GM12878 (cell line): ENCODE data around the gene ACE. TPM values are rescaled to one million over a fixed set of nuclear protein-coding genes. Genes with fewer than 3 reads are reported as not detected.
A peak's percentile ranks its signal among the peaks of the same experiment; 100 is the strongest.

Source experiments
- ATAC-seq: fragments of 200-7000 bp; cut with Tn5 transposase; 3 replicates; pipeline ENCODE4 v1.9.1; 2020; ENCODE audit warnings: mild to moderate bottlenecking, moderate library complexity
- BruUV-seq: library from RNA; stranded (reverse); fragments of 400-500 nt; replicated peaks from 2 replicates; lab custom pipeline; 2021; lab: Mats Ljungman, UMichigan
- CTCF ChIA-PET: fragments of 300-600 bp; sonication (Branson Sonifier 250); formaldehyde crosslinking; extraction: SDS; loops from one replicate; lab custom pipeline; 2021; ENCODE audit warnings: inconsistent platforms; lab: Yijun Ruan, JAX
- POLR2A ChIA-PET: fragments of 350-600 bp; formaldehyde crosslinking; extraction: SDS; loops from one replicate; lab custom pipeline; 2021; ENCODE audit warnings: inconsistent platforms; lab: Charles Lee
- RAD21 ChIA-PET: fragments of 300-600 bp; sonication (Branson Sonifier 250); formaldehyde crosslinking; loops from one replicate; lab custom pipeline; 2023; ENCODE audit warnings: antibody characterized with exemption; ENCODE audit not compliant: unreplicated experiment; lab: Charles Lee
- SMC1A ChIA-PET: fragments of 300-600 bp; sonication (Branson Sonifier 250); formaldehyde crosslinking; loops from one replicate; lab custom pipeline; 2023; ENCODE audit not compliant: unreplicated experiment, uncharacterized antibody; lab: Charles Lee
- DNase-seq: peaks from one replicate; pipeline ENCODE4 v3.0.0-alpha.2; 2011; ENCODE audit warnings: low read depth, low spot score
- FAIRE-seq: peaks from 3 replicates; lab custom pipeline; 2011; peaks lifted over from hg19 to GRCh38; lab: Jason Lieb, UNC
- H2AFZ ChIP-seq: 2 replicates; pipeline ENCODE4 v1.6.0; 2011; ENCODE audit warnings: low read depth, low read length, control low read depth; ENCODE audit not compliant: control insufficient read depth
- H3K27ac ChIP-seq: 2 replicates; pipeline ENCODE4 v1.5.1; 2011; ENCODE audit warnings: control low read depth; ENCODE audit not compliant: control insufficient read depth, insufficient read depth
- H3K27me3 ChIP-seq, 2 experiments: replicated peaks in 1 of 2; 2 replicates each; pipeline versions ENCODE4 v1.6.0 to v1.6.1; 2011; ENCODE audit warnings: low read length in 1 of 2; ENCODE audit not compliant: control insufficient read depth in 2 of 2, insufficient read depth in 2 of 2
- H3K36me3 ChIP-seq, 2 experiments: 2 replicates each; pipeline ENCODE4 v1.5.1; 2011; ENCODE audit warnings: low read length in 1 of 2; ENCODE audit not compliant: control insufficient read depth in 2 of 2, insufficient read depth in 2 of 2
- H3K4me1 ChIP-seq: 2 replicates; pipeline ENCODE4 v1.6.1; 2011; ENCODE audit warnings: mild to moderate bottlenecking, low read length, moderate library complexity, mixed read lengths; ENCODE audit not compliant: control insufficient read depth, insufficient read depth
- H3K4me2 ChIP-seq: 2 replicates; pipeline ENCODE4 v1.6.0; 2011; ENCODE audit warnings: control low read depth; ENCODE audit not compliant: control insufficient read depth, insufficient read depth
- H3K4me3 ChIP-seq: fragments of 200-600 bp; sonication (generic); 2 replicates; pipeline ENCODE4 v1.5.1; 2016
- H3K79me2 ChIP-seq: 2 replicates; pipeline ENCODE4 v1.6.0; 2011; ENCODE audit warnings: low read length; ENCODE audit not compliant: control insufficient read depth, insufficient read depth
- H3K9ac ChIP-seq: 2 replicates; pipeline ENCODE4 v1.8.0; 2011; ENCODE audit warnings: low read length, control low read depth, mixed read lengths; ENCODE audit not compliant: control insufficient read depth, insufficient read depth
- H3K9me3 ChIP-seq: replicated peaks from 3 replicates; pipeline ENCODE4 v1.5.1; 2011; ENCODE audit warnings: mild to moderate bottlenecking, low read length; ENCODE audit not compliant: control insufficient read depth, insufficient read depth
- H4K20me1 ChIP-seq: 2 replicates; pipeline ENCODE4 v1.6.0; 2011; ENCODE audit not compliant: control insufficient read depth, insufficient read depth
- HDAC6 ChIP-seq: fragments of 200-600 bp; sonication (generic); IDR thresholded peaks from one replicate; pipeline ENCODE4 v1.8.0; 2017; ENCODE audit warnings: antibody characterized with exemption; ENCODE audit not compliant: unreplicated experiment
- RAD21 ChIP-seq: IDR thresholded peaks from 2 replicates; pipeline ENCODE4 v1.6.1; 2011; ENCODE audit warnings: mild to moderate bottlenecking, low read depth, low read length, moderate library complexity; ENCODE audit not compliant: insufficient read depth
- SPI1 ChIP-seq: IDR thresholded peaks from 2 replicates; pipeline ENCODE4 v1.6.1; 2011; ENCODE audit warnings: low read depth, mild to moderate bottlenecking, low read length, moderate library complexity, borderline replicate concordance; ENCODE audit not compliant: insufficient read depth
- SREBF1 ChIP-seq: IDR thresholded peaks from 2 replicates; pipeline ENCODE4 v1.6.1; 2012; ENCODE audit warnings: mild to moderate bottlenecking, low read length
- WGBS: methylation state at CpG from one replicate; pipeline ENCODE4 v1.1.6; 2016; ENCODE audit warnings: low lambda C conversion rate; ENCODE audit not compliant: insufficient replicate concordance, insufficient coverage; ENCODE audit errors: missing lambda C conversion rate; 5-methylcytosine and 5-hydroxymethylcytosine counted together
- in situ Hi-C: fragments of 300-500 bp; cut with MboI; formaldehyde crosslinking; loops from 9 replicates; pipeline ENCODE4 v1.14.3; 2018; ENCODE audit warnings: mixed read lengths
- intact Hi-C: fragments of 100-400 bp; cut with micrococcal nuclease; formaldehyde crosslinking; loops from one replicate; pipeline ENCODE4 v1.14.2; 2022; ENCODE audit not compliant: unreplicated experiment
- polyA plus RNA-seq, 11 experiments: library from polyadenylated mRNA; depleted of rRNA in 4 of 11; unstranded in 6 of 11; stranded (reverse) in 5 of 11; fragments of >200 nt; fragmentation: Nextera tagmentation in 4 of 11; fragmentation: Illumina TruSeq in 1 of 11; extraction: Ambion mirVana in 4 of 11; extraction: Trizol in 1 of 11; gene quantifications; 1 replicate in 1 of 11; 2 replicates in 10 of 11; pipeline versions ENCODE4 v1.2.1 to v1.2.3, GENCODE V29; 2011 to 2016; ENCODE audit warnings: inconsistent platforms in 2 of 11, missing spikeins in 2 of 11, low read depth in 1 of 11
- total RNA-seq, 4 experiments: library from RNA; depleted of rRNA in 3 of 4; stranded (reverse); fragments of >200 nt in 3 of 4; fragmentation: Illumina TruSeq in 1 of 4; extraction: Trizol in 1 of 4; gene quantifications; 2 replicates each; pipeline versions ENCODE4 v1.2.1 to v1.2.3, GENCODE V29; 2013 to 2021

Gene ACE
- total and polyA plus RNA-seq, 10 of the 15 experiments (the other 5 are each of a cell fraction or from before 2014, with no cell fraction given), result 0.46 TPM; not detected in 9

DNA sequence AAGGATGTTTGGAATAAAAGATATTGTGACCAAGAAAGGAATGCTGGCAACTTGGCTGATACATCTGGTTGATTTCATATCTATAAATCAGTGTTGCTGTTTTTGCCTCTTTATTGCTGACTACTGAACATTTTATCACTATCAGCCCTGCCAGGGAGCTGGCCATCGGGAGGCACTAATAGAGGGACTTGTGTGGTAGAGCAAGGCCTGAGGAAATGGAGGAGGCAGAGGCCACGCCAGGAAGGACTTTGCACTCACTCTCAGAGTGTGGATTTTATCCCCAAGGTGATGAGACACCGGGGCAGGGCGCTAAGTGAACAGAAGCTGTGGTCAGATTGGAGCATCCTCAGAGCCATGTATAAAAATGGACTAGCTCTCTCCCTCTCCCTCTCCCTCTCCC, 21.4 kb upstream of the ACE start:
- Histone ChIP-seq H3K4me3 (no peak overlapping the region), H3K9me3 (no peaks in the 10 kb centered on the region), H4K20me1 (no peaks in the 10 kb centered on the region), H3K4me1 (peaks cover under 1% of the 10 kb centered on the region; the same call in 1 of the 2 replicates), H3K4me2 (no peak overlapping the region), H3K9ac (no peak overlapping the region), H3K27me3 (no peaks in the 10 kb centered on the region), H3K27ac (no peak overlapping the region), H3K36me3 (no peaks in the 10 kb centered on the region), H2AFZ (no peak overlapping the region), H3K79me2 (no peaks in the 10 kb centered on the region)
- in situ Hi-C loops, result no loop called here
- no peak for FAIRE-seq
- intact Hi-C loops, result no loop called here
- ChIA-PET SMC1A (no interaction called here), RAD21 (no interaction called here), POLR2A (no interaction called here), CTCF (interaction anchor here (1.7 kb wide), 1 partner anchor 29 kb away, joined by 4 read pairs; no protein-coding TSS in a partner anchor)
- no TSS peak for BruUV-seq
- no peak for TF ChIP-seq HDAC6
- TF ChIP-seq RAD21, result no peak
- no peak for TF ChIP-seq SREBF1
- no peak for ATAC-seq
- no peak for DNase-seq
- WGBS, result 86% methylated on average over 4 of the region's 4 CpGs

- Histone ChIP-seq H3K4me3 (no peak overlapping the region), H3K79me2 (no peaks in the 10 kb centered on the region), H3K27ac (no peak overlapping the region), H3K27me3 (no peaks in the 10 kb centered on the region), H3K9ac (no peak overlapping the region), H3K4me2 (0 out of 2 replicates have a peak overlapping the region, but pooled peaks have one; percentile 22), H2AFZ (no peak overlapping the region), H3K9me3 (no peaks in the 10 kb centered on the region), H4K20me1 (no peaks in the 10 kb centered on the region), H3K36me3 (no peaks in the 10 kb centered on the region), H3K4me1 (peaks cover 10% of the 10 kb centered on the region)
- intact Hi-C loops (no loop called here), in situ Hi-C loops (no loop called here)
- no peak for FAIRE-seq
- TF ChIP-seq HDAC6 (no peak), SPI1 (0 out of 2 replicates have a peak, but pooled peaks have one; percentile 31)
- CTCF ChIA-PET, result no interaction called here
- no peak for DNase-seq
- POLR2A ChIA-PET, result no interaction called here
- ATAC-seq, result no peak
- SMC1A ChIA-PET, result no interaction called here
- 90% methylated on average over 4 of the region's 4 CpGs for WGBS
- RAD21 ChIA-PET, result no interaction called here
- no TSS peak for BruUV-seq
Observed at GRCh38 chr17:63458478-63458877, 18.4 kb upstream of the ACE start.
